HCT116 (cell line): Measurements from ENCODE around the gene ARGLU1. TPM values are rescaled to one million over a fixed set of nuclear protein-coding genes. Genes with fewer than 3 reads are reported as not detected.

Experiments used
- ATAC-seq: fragments of 200-7000 bp; cut with Tn5 transposase; 2 replicates; pipeline ENCODE4 v1.9.1; 2020; ENCODE audit warnings: mild to moderate bottlenecking, moderate library complexity
- BruUV-seq: library from RNA; stranded (reverse); fragments of 400-500 nt; replicated peaks from 2 replicates; lab custom pipeline; 2021; lab: Mats Ljungman, UMichigan
- CTCF ChIA-PET: fragments of 300-600 bp; sonication (Branson Sonifier 250); formaldehyde crosslinking; loops from one replicate; lab custom pipeline; 2021; ENCODE audit warnings: antibody characterized with exemption; lab: Charles Lee
- POLR2A ChIA-PET: fragments of 300-600, 350-600 bp; sonication (Branson Sonifier 250); formaldehyde crosslinking; loops from one replicate; lab custom pipeline; 2021; ENCODE audit warnings: antibody characterized with exemption; lab: Charles Lee
- RAD21 ChIA-PET, 2 experiments: fragments of 300-600 bp; sonication (Branson Sonifier 250); formaldehyde crosslinking; loops; one replicate each; lab custom pipeline; 2023; ENCODE audit warnings: low total read pairs in 2 of 2; ENCODE audit not compliant: uncharacterized antibody in 2 of 2, unreplicated experiment in 2 of 2, low non-redundant PET in 1 of 2; lab: Charles Lee
- DNase-seq: peaks from one replicate; pipeline ENCODE4 v3.0.0-alpha.2; 2010; ENCODE audit warnings: low read depth, low spot score
- H2AFZ ChIP-seq: fragments of 200-600 bp; shearing (Covaris generic), sonication (generic); 2 replicates; pipeline ENCODE4 v1.6.1; 2017; ENCODE audit warnings: low read depth, mixed run types, mixed read lengths, antibody characterized with exemption, low read length; ENCODE audit not compliant: poor library complexity, severe bottlenecking
- H3K27ac ChIP-seq: 2 replicates; pipeline ENCODE4 v1.5.1; 2012; ENCODE audit warnings: low read depth, low read length
- H3K27me3 ChIP-seq: fragments of 200-600 bp; sonication (generic); 2 replicates; pipeline ENCODE4 v1.6.1; 2016; ENCODE audit warnings: mixed run types, low read length, mixed read lengths; ENCODE audit not compliant: insufficient read depth
- H3K36me3 ChIP-seq, 2 experiments: fragments of 200-500 bp in 1 of 2; fragments of 200-600 bp in 1 of 2; sonication (Bioruptor generic) in 1 of 2; sonication (generic) in 1 of 2; 2 replicates each; pipeline versions ENCODE4 v1.5.1 to v1.6.1; 2014 to 2016; ENCODE audit warnings: low read length in 2 of 2, inconsistent platforms in 1 of 2, mixed read lengths in 1 of 2, mixed run types in 1 of 2; ENCODE audit not compliant: insufficient read depth in 2 of 2, control insufficient read depth in 1 of 2
- H3K4me1 ChIP-seq, 2 experiments: fragments of 200-600 bp in 1 of 2; sonication (generic) in 1 of 2; 2 replicates each; pipeline versions ENCODE4 v1.5.1 to v1.6.1; 2012 to 2017; ENCODE audit warnings: low read length in 2 of 2, inconsistent platforms in 1 of 2, mild to moderate bottlenecking in 1 of 2, mixed read lengths in 1 of 2, mixed run types in 1 of 2, moderate library complexity in 1 of 2; ENCODE audit not compliant: insufficient read depth in 2 of 2, control insufficient read depth in 1 of 2
- H3K4me2 ChIP-seq: fragments of 200-600 bp; sonication (generic); 2 replicates; pipeline ENCODE4 v1.6.1; 2017; ENCODE audit warnings: mixed run types, low read length, mixed read lengths
- H3K4me3 ChIP-seq, 2 experiments: fragments of 200-600 bp in 1 of 2; sonication (generic) in 1 of 2; replicated peaks in 1 of 2; 2 replicates each; pipeline ENCODE4 v1.5.1; 2011 to 2016; ENCODE audit warnings: low read length in 2 of 2, control low read depth in 1 of 2, low read depth in 1 of 2, mild to moderate bottlenecking in 1 of 2, mixed read lengths in 1 of 2, mixed run types in 1 of 2
- H3K79me2 ChIP-seq: fragments of 200-600 bp; sonication (generic); 2 replicates; pipeline ENCODE4 v1.6.1; 2017; ENCODE audit warnings: mild to moderate bottlenecking, mixed run types, low read length, moderate library complexity, mixed read lengths; ENCODE audit not compliant: insufficient read depth
- H3K9ac ChIP-seq: fragments of 200-600 bp; sonication (generic); 2 replicates; pipeline ENCODE4 v1.6.1; 2016; ENCODE audit warnings: low read length, mixed read lengths
- H3K9me2 ChIP-seq: fragments of 200-600 bp; sonication (generic), shearing (Covaris generic); 2 replicates; pipeline ENCODE4 v1.6.1; 2017; ENCODE audit warnings: mixed run types, mild to moderate bottlenecking, moderate library complexity; ENCODE audit not compliant: insufficient read depth
- H3K9me3 ChIP-seq, 2 experiments: fragments of 200-500 bp in 1 of 2; fragments of 200-600 bp in 1 of 2; sonication (Bioruptor generic) in 1 of 2; sonication (generic) in 1 of 2; 2 replicates each; pipeline ENCODE4 v1.6.1; 2014 to 2017; ENCODE audit warnings: low read length in 2 of 2, mixed read lengths in 2 of 2, inconsistent platforms in 1 of 2, low read depth in 1 of 2, mild to moderate bottlenecking in 1 of 2, mixed run types in 1 of 2, moderate library complexity in 1 of 2; ENCODE audit not compliant: control insufficient read depth in 1 of 2, insufficient read depth in 1 of 2
- H4K20me1 ChIP-seq: fragments of 200-600 bp; sonication (generic), shearing (Covaris generic); 2 replicates; pipeline ENCODE4 v1.6.1; 2017; ENCODE audit warnings: mixed run types, mild to moderate bottlenecking, moderate library complexity; ENCODE audit not compliant: insufficient read depth
- CBX3 ChIP-seq: IDR thresholded peaks from 2 replicates; pipeline ENCODE4 v1.6.1; 2012; ENCODE audit warnings: low read depth
- CEBPB ChIP-seq: IDR thresholded peaks from 2 replicates; pipeline ENCODE4 v1.6.1; 2012; ENCODE audit warnings: low read depth
- ELF1 ChIP-seq: IDR thresholded peaks from 2 replicates; pipeline ENCODE4 v1.6.1; 2012; ENCODE audit warnings: low read depth, borderline replicate concordance
- EZH2 ChIP-seq: fragments of 200-600 bp; sonication (generic); IDR thresholded peaks from 2 replicates; pipeline ENCODE4 v1.6.1; 2017; ENCODE audit warnings: antibody characterized with exemption, mixed run types
- EZH2phosphoT487 ChIP-seq: fragments of 200-600 bp; IDR thresholded peaks from 2 replicates; pipeline ENCODE4 v1.6.1; 2018; ENCODE audit warnings: antibody characterized with exemption, borderline replicate concordance
- FOSL1 ChIP-seq: IDR thresholded peaks from 2 replicates; pipeline ENCODE4 v1.6.1; 2012; ENCODE audit warnings: low read depth
- POLR2AphosphoS5 ChIP-seq: IDR thresholded peaks from 2 replicates; pipeline ENCODE4 v1.6.1; 2011; ENCODE audit warnings: mild to moderate bottlenecking, low read depth, low read length, moderate library complexity
- SP1 ChIP-seq: IDR thresholded peaks from 2 replicates; pipeline ENCODE4 v1.6.1; 2012; ENCODE audit warnings: low read depth
- SRF ChIP-seq: IDR thresholded peaks from 2 replicates; pipeline ENCODE4 v1.6.1; 2012; ENCODE audit warnings: low read depth
- YY1 ChIP-seq: IDR thresholded peaks from 2 replicates; pipeline ENCODE4 v1.6.1; 2011; ENCODE audit warnings: low read length, low read depth, moderate library complexity, mild to moderate bottlenecking; ENCODE audit not compliant: insufficient replicate concordance; ENCODE audit errors: extremely low read depth
- ZFX ChIP-seq: fragments of 450-650 bp; IDR thresholded peaks from 2 replicates; pipeline ENCODE4 v1.6.1; 2017
- ZNF274 ChIP-seq: fragments of 200-500 bp; sonication (Bioruptor generic); IDR thresholded peaks from 2 replicates; pipeline ENCODE4 v1.6.1; 2014; ENCODE audit warnings: mild to moderate bottlenecking, low read depth, low read length, inconsistent platforms
- intact Hi-C: fragments of 100-400 bp; cut with micrococcal nuclease; formaldehyde crosslinking; loops from 2 replicates; pipeline ENCODE4 v1.10.0; 2022
- total RNA-seq: library from RNA; stranded (reverse); gene quantifications from one replicate; pipeline ENCODE4 v1.2.1, GENCODE V29; 2021; ENCODE audit not compliant: unreplicated experiment
- TF ChIP-seq, protein P1 (sequence below): IDR thresholded peaks from 2 replicates; pipeline ENCODE4 v1.6.1; 2012; ENCODE audit warnings: low read depth
- TF ChIP-seq, protein P2 (sequence below): IDR thresholded peaks from 2 replicates; pipeline ENCODE4 v1.6.1; 2012
- TF ChIP-seq, protein P3 (sequence below): IDR thresholded peaks from 2 replicates; pipeline ENCODE4 v1.6.1; 2012

Gene ARGLU1
- total RNA-seq, 1 experiment from 2014 or later: 57.8 TPM

DNA sequence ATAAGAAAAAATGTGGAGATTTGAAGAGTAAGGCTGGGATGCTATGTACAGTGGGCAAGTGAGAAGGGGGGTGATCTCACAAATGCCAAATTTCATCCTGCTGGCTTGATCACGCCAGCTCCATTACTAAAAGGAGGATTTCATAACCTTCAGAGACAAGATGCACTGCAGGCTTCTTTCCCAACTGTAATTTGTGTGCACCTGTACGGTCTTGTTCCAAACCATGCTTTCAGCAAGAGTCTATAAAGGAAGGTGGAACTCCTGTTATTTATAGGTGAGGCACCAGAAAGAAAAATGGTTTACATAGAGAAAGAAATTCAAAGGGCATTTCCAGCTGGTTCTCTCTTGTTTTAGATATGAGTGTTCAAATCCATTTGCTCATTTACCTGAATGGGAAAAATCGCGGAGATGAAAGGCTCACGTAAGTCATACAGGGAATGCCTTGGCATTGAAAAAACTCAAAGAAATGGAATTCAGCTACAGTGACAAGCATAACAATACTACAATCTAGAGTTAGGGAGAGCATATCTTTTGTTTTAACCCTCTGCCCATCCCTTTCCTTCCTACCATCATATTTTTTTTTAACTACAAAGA is 45.7 kb downstream of the ARGLU1 start:
- H3K9me3 ChIP-seq: no peaks in the 10 kb centered on the region
- TF ChIP-seq ZFX (no peak), ZNF274 (no peak), SRF (no peak), CBX3 (no peak), POLR2AphosphoS5 (no peak), EZH2phosphoT487 (no peak), SP1 (no peak), EZH2 (no peak), CEBPB (no peak), YY1 (no peak), FOSL1 (no peak), ELF1 (no peak)
- TF ChIP-seq, protein P1, sequence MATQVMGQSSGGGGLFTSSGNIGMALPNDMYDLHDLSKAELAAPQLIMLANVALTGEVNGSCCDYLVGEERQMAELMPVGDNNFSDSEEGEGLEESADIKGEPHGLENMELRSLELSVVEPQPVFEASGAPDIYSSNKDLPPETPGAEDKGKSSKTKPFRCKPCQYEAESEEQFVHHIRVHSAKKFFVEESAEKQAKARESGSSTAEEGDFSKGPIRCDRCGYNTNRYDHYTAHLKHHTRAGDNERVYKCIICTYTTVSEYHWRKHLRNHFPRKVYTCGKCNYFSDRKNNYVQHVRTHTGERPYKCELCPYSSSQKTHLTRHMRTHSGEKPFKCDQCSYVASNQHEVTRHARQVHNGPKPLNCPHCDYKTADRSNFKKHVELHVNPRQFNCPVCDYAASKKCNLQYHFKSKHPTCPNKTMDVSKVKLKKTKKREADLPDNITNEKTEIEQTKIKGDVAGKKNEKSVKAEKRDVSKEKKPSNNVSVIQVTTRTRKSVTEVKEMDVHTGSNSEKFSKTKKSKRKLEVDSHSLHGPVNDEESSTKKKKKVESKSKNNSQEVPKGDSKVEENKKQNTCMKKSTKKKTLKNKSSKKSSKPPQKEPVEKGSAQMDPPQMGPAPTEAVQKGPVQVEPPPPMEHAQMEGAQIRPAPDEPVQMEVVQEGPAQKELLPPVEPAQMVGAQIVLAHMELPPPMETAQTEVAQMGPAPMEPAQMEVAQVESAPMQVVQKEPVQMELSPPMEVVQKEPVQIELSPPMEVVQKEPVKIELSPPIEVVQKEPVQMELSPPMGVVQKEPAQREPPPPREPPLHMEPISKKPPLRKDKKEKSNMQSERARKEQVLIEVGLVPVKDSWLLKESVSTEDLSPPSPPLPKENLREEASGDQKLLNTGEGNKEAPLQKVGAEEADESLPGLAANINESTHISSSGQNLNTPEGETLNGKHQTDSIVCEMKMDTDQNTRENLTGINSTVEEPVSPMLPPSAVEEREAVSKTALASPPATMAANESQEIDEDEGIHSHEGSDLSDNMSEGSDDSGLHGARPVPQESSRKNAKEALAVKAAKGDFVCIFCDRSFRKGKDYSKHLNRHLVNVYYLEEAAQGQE: no peak
- TF ChIP-seq, protein P2, sequence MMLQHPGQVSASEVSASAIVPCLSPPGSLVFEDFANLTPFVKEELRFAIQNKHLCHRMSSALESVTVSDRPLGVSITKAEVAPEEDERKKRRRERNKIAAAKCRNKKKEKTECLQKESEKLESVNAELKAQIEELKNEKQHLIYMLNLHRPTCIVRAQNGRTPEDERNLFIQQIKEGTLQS: no peak
- TF ChIP-seq, protein P3, sequence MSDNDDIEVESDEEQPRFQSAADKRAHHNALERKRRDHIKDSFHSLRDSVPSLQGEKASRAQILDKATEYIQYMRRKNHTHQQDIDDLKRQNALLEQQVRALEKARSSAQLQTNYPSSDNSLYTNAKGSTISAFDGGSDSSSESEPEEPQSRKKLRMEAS: no peak
- H3K9me2 ChIP-seq: no peaks in the 10 kb centered on the region
- H3K27me3 ChIP-seq: no peaks in the 10 kb centered on the region
- H2AFZ ChIP-seq: no peak overlapping the region
- no peak overlapping the region for H3K4me3 ChIP-seq
- no peak overlapping the region for H3K4me2 ChIP-seq
- H3K79me2 ChIP-seq: peaks cover 100% of the 10 kb centered on the region
- no peak overlapping the region for H3K9ac ChIP-seq
- no peak for ATAC-seq
- H4K20me1 ChIP-seq: peaks cover 12% of the 10 kb centered on the region; the same call in 1 of the 2 replicates
- intact Hi-C loops: no loop called here
- no TSS peak for BruUV-seq
- H3K4me1 ChIP-seq: peaks cover 13 to 24% of the 10 kb centered on the region in 2 experiments
- POLR2A ChIA-PET: no interaction called here
- DNase-seq: no peak
- no peaks in the 10 kb centered on the region; a peak in 1 of 4 replicates for H3K36me3 ChIP-seq
- RAD21 ChIA-PET: no interaction called here
- CTCF ChIA-PET: no interaction called here
- H3K27ac ChIP-seq: no peak overlapping the region
